Peyer's patch (tissue), 4 donors: ENCODE measurements around the gene COL28A1. TPM values are rescaled to one million over a fixed set of nuclear protein-coding genes. Genes with fewer than 3 reads are reported as not detected.
"Not testable (repeated sequence)": the region's sequence is repeated elsewhere in the genome, so short reads cannot be mapped to it uniquely, and the experiment has no call there.

ENCODE experiments used
- DNase-seq, 3 donors: peaks; one replicate each; pipeline ENCODE4 v3.0.0-alpha.2; 2017 to 2019
- H3K27ac ChIP-seq, 4 donors: fragments of 200-600 bp; sonication (generic); one replicate each; pipeline ENCODE4 v1.5.1; 2016 to 2019
- H3K27me3 ChIP-seq, 2 donors: fragments of 200-600 bp; sonication (generic); one replicate each; pipeline ENCODE4 v1.5.1; 2019
- H3K36me3 ChIP-seq, 3 donors: fragments of 200-600 bp; sonication (generic); one replicate each; pipeline ENCODE4 v1.5.1; 2016 to 2019
- H3K4me1 ChIP-seq, 4 donors: fragments of 200-600 bp; sonication (generic); one replicate each; pipeline ENCODE4 v1.5.1; 2016 to 2019
- H3K4me3 ChIP-seq, 4 donors: fragments of 200-600 bp; sonication (generic); 1 replicate in 3 of 4; 2 replicates in 1 of 4; pipeline ENCODE4 v1.5.1; 2016 to 2019; ENCODE audit warnings: mild to moderate bottlenecking in 1 of 4
- H3K9me3 ChIP-seq, 4 donors: fragments of 200-600 bp; sonication (generic); one replicate each; pipeline ENCODE4 v1.5.1; 2016 to 2019; ENCODE audit warnings: mild to moderate bottlenecking in 1 of 4
- CTCF ChIP-seq, 6 experiments: fragments of 450-650 bp in 4 of 6; fragments of 200-600 bp in 2 of 6; sonication (generic) in 1 of 6; IDR thresholded peaks; one replicate each; pipeline ENCODE4 v1.5.1; 2017 to 2019; ENCODE audit warnings: antibody characterized with exemption in 6 of 6, mild to moderate bottlenecking in 3 of 6, moderate library complexity in 1 of 6
- POLR2A ChIP-seq, 2 donors: fragments of 450-650 bp; IDR thresholded peaks; one replicate each; pipeline ENCODE4 v1.5.1; 2017; ENCODE audit warnings: antibody characterized with exemption in 2 of 2, mild to moderate bottlenecking in 2 of 2, moderate library complexity in 2 of 2
- total RNA-seq, 4 donors: library from RNA; depleted of rRNA; stranded (reverse); fragments of >200 nt; gene quantifications; one replicate each; pipeline ENCODE4 v1.1.0, GENCODE V29; 2016

Gene COL28A1
- total RNA-seq, 4 donors from 2014 or later = 1.4 to 5.8 (median 1.9) TPM

- no peak overlapping the region for H3K4me3 ChIP-seq
Measured at GRCh38 chr7:7565018-7565680, 29.5 kb upstream of the COL28A1 start.

GRCh38 chr7:7564323-7564780 lies 28.7 kb upstream of the COL28A1 start:
- no peaks in the 10 kb centered on the region for H3K36me3 ChIP-seq
- H3K9me3 ChIP-seq = no peaks in the 10 kb centered on the region
- H3K4me3 ChIP-seq = no peak overlapping the region
- no peak for TF ChIP-seq CTCF (IDR thresholded peaks at IDR 0.05)
- TF ChIP-seq POLR2A (IDR thresholded peaks at IDR 0.05) = no peak
- DNase-seq = no peak
- H3K27ac ChIP-seq = no peak overlapping the region
- H3K27me3 ChIP-seq = no peaks in the 10 kb centered on the region
- peaks cover 0 to 14% (median 6%) of the 10 kb centered on the region in 4 donors for H3K4me1 ChIP-seq

More at GRCh38 chr7:7565018-7565680, 29.5 kb upstream of the COL28A1 start:
- Histone ChIP-seq H3K27ac (no peak overlapping the region), H3K4me1 (peaks cover 0 to 20% (median 6%) of the 10 kb centered on the region in 4 donors), H3K36me3 (no peaks in the 10 kb centered on the region), H3K27me3 (no peaks in the 10 kb centered on the region), H3K9me3 (no peaks in the 10 kb centered on the region)
- DNase-seq = no peak
- TF ChIP-seq CTCF (IDR thresholded peaks at IDR 0.05) (no peak), POLR2A (IDR thresholded peaks at IDR 0.05) (no peak)

- Histone ChIP-seq H3K27me3 (no peaks in the 10 kb centered on the region), H3K36me3 (no peaks in the 10 kb centered on the region), H3K27ac (no peak overlapping the region), H3K4me3 (no peak overlapping the region), H3K4me1 (peaks cover 0 to 13% (median 6%) of the 10 kb centered on the region in 4 donors), H3K9me3 (no peaks in the 10 kb centered on the region)
- TF ChIP-seq CTCF (IDR thresholded peaks at IDR 0.05) (no peak), POLR2A (IDR thresholded peaks at IDR 0.05) (no peak)
- no peak for DNase-seq
Measured at GRCh38 chr7:7563813-7564212, 28.1 kb upstream of the COL28A1 start.

- no peaks in the 10 kb centered on the region for H3K27me3 ChIP-seq
- no peak for DNase-seq
- no peaks in the 10 kb centered on the region for H3K9me3 ChIP-seq
- peaks cover 0 to 8% (median 4%) of the 10 kb centered on the region in 4 donors for H3K4me1 ChIP-seq
- H3K4me3 ChIP-seq = no peak overlapping the region
- H3K36me3 ChIP-seq = no peaks in the 10 kb centered on the region
- H3K27ac ChIP-seq = no peak overlapping the region
- TF ChIP-seq CTCF (IDR thresholded peaks at IDR 0.05) = no peak
- TF ChIP-seq POLR2A (IDR thresholded peaks at IDR 0.05) = no peak
Measured at GRCh38 chr7:7563269-7563668, 27.6 kb upstream of the COL28A1 start.

GRCh38 chr7:7562736-7563135 lies 27.1 kb upstream of the COL28A1 start:
- no peak overlapping the region for H3K27ac ChIP-seq

GRCh38 chr7:7561591-7561990 lies 25.9 kb upstream of the COL28A1 start:
- not testable (repeated sequence) for H3K36me3 ChIP-seq, H3K27me3 ChIP-seq, H3K4me1 ChIP-seq, DNase-seq, H3K27ac ChIP-seq, H3K9me3 ChIP-seq, H3K4me3 ChIP-seq

More at GRCh38 chr7:7562736-7563135, 27.1 kb upstream of the COL28A1 start:
- Histone ChIP-seq H3K4me1 (peaks cover 0 to 3% (median under 1%) of the 10 kb centered on the region in 4 donors), H3K4me3 (no peak overlapping the region), H3K9me3 (no peaks in the 10 kb centered on the region), H3K27me3 (no peaks in the 10 kb centered on the region), H3K36me3 (no peaks in the 10 kb centered on the region)
- DNase-seq = no peak
- TF ChIP-seq CTCF (IDR thresholded peaks at IDR 0.05) (no peak), POLR2A (IDR thresholded peaks at IDR 0.05) (no peak)
